Measurements from ENCODE around the gene ULBP2.

Gene ULBP2

DNA sequence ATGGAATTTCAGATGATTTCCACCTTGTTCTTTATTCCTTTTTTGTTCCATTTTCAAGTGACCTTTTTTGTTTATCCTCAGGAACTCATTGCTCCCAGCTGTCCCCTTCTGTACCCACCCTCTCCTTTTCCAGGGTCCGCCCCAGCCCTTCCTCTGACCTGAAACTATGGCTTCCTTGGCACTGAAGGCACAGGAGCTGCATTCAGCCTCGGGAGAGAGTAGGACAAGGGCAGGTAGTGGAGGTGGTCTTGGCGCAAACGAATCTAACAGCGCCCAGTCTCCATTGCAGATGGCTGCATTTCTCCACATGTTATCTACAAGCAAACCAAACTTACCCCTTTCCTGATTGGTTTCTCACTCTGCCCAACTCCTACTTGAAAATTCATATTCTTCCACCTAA lies 8.8 kb upstream of the ULBP2 start:
- no peaks in the 10 kb centered on the region for H3K36me3 ChIP-seq (replicated peaks)
- DNase-seq, result no peak
- no peak overlapping the region for H3K27ac ChIP-seq
- in situ Hi-C loops (cut with HindIII; ENCODE audit: low pct_ligation_motif_present, low sequenced_read_pairs), result no loop called here
- TF ChIP-seq, protein P1, sequence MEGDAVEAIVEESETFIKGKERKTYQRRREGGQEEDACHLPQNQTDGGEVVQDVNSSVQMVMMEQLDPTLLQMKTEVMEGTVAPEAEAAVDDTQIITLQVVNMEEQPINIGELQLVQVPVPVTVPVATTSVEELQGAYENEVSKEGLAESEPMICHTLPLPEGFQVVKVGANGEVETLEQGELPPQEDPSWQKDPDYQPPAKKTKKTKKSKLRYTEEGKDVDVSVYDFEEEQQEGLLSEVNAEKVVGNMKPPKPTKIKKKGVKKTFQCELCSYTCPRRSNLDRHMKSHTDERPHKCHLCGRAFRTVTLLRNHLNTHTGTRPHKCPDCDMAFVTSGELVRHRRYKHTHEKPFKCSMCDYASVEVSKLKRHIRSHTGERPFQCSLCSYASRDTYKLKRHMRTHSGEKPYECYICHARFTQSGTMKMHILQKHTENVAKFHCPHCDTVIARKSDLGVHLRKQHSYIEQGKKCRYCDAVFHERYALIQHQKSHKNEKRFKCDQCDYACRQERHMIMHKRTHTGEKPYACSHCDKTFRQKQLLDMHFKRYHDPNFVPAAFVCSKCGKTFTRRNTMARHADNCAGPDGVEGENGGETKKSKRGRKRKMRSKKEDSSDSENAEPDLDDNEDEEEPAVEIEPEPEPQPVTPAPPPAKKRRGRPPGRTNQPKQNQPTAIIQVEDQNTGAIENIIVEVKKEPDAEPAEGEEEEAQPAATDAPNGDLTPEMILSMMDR (IDR thresholded peaks at IDR 0.05; ENCODE audit: low read depth, low read length, missing control alignments), result no peak
- H3K27me3 ChIP-seq (replicated peaks), result peaks cover 32% of the 10 kb centered on the region
- H3K4me3 ChIP-seq (ENCODE audit: low read depth, low read length), result no peak overlapping the region

DNA sequence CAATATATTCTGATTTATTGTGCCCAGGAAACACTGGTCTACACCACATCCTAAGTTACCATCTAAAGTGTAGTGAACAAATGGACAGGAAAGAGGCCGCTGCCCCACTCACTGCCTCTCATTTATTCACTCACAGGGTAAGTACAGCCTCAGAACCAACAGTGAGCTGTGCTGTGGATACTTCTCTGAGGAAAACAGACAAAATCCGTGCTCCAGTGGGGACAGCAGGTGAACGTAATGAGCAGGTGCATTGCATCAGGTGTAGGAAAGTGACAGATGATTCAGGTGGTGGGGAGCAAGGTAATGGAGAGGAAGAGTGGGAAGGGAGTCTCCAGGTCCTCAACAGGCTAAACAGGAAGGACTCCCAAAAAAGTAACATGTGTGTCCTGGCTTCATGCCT lies 8.4 kb upstream of the ULBP2 start:
- DNase-seq, result no peak
- peaks cover 36% of the 10 kb centered on the region for H3K27me3 ChIP-seq (replicated peaks)
- H3K27ac ChIP-seq, result no peak overlapping the region
- H3K4me3 ChIP-seq (ENCODE audit: low read depth, low read length), result no peak overlapping the region
- TF ChIP-seq, protein P1 (IDR thresholded peaks at IDR 0.05; ENCODE audit: low read depth, low read length, missing control alignments), result no peak
- in situ Hi-C loops (cut with HindIII; ENCODE audit: low pct_ligation_motif_present, low sequenced_read_pairs), result no loop called here
- H3K36me3 ChIP-seq (replicated peaks), result no peaks in the 10 kb centered on the region

DNA sequence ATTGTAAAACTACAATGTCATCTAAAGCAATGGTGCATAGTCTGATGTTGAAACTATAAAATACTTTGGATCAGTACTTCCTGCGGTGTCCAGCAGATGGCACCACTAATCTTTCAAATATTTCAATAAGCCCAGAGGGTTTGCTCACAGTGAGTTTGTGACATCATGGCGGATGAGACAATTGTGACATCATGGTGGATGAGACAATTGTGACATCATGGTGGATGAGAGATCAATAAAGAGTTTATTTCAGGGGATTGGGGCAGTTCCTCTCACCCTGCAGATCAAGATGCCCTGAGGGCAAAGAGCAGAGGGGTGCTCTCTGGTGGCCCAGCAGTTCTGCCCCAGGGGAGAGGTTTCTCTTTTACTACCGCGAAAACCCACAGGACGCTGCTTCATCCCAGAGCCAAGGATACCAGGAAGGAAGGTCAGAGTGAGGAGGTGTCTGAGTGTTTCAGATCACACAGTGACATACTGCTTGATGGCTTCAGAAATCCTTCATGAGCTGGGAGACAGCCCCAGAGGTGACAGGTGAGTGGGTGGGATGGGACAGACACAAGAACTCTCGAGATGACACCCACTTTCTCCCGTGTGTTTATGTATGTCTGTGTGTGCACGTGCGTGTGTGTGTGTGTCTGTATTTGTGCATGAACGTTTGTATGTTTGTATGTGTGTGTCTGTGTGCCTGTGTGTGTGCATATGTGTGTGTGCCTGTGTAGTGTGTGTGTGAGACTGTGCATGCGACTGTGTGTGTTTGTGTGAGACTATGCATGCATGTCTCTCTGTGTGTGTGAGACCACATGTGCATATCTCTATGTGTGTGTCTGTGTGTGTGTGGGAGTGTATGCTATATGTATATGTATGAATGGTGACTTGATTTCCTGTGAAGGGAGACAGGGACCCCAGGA lies 7.3 kb upstream of the ULBP2 start:
- peak; percentile 83 for DNase-seq
- no peak overlapping the region for H3K4me3 ChIP-seq (ENCODE audit: low read depth, low read length)
- H3K27me3 ChIP-seq (replicated peaks), result peaks cover 40% of the 10 kb centered on the region
- no peaks in the 10 kb centered on the region for H3K36me3 ChIP-seq (replicated peaks)
- in situ Hi-C loops (cut with HindIII; ENCODE audit: low pct_ligation_motif_present, low sequenced_read_pairs), result no loop called here
- H3K27ac ChIP-seq, result no peak overlapping the region
- TF ChIP-seq, protein P1 (IDR thresholded peaks at IDR 0.05; ENCODE audit: low read depth, low read length, missing control alignments), result peak; percentile 73

GRCh38 chr6:149935246-149935645 lies 6.6 kb upstream of the ULBP2 start:
- TF ChIP-seq, protein P1 (IDR thresholded peaks at IDR 0.05; ENCODE audit: low read depth, low read length, missing control alignments), result no peak
- Histone ChIP-seq H3K27me3 (replicated peaks) (peaks cover 42% of the 10 kb centered on the region), H3K27ac (no peak overlapping the region), H3K4me3 (ENCODE audit: low read depth, low read length) (no peak overlapping the region), H3K36me3 (replicated peaks) (no peaks in the 10 kb centered on the region)
- in situ Hi-C loops (cut with HindIII; ENCODE audit: low pct_ligation_motif_present, low sequenced_read_pairs), result no loop called here
- DNase-seq, result no peak

GRCh38 chr6:149935668-149936067 lies 6.1 kb upstream of the ULBP2 start:
- no peaks in the 10 kb centered on the region for H3K36me3 ChIP-seq (replicated peaks)
- in situ Hi-C loops (cut with HindIII; ENCODE audit: low pct_ligation_motif_present, low sequenced_read_pairs), result no loop called here
- H3K4me3 ChIP-seq (ENCODE audit: low read depth, low read length), result no peak overlapping the region
- TF ChIP-seq, protein P1 (IDR thresholded peaks at IDR 0.05; ENCODE audit: low read depth, low read length, missing control alignments), result no peak
- no peak for DNase-seq
- H3K27me3 ChIP-seq (replicated peaks), result peaks cover 44% of the 10 kb centered on the region
- no peak overlapping the region for H3K27ac ChIP-seq

Measured in brain microvascular endothelial cell (primary cell).